ENCODE measurements around the gene SARDH.

SARDH gene

DNA sequence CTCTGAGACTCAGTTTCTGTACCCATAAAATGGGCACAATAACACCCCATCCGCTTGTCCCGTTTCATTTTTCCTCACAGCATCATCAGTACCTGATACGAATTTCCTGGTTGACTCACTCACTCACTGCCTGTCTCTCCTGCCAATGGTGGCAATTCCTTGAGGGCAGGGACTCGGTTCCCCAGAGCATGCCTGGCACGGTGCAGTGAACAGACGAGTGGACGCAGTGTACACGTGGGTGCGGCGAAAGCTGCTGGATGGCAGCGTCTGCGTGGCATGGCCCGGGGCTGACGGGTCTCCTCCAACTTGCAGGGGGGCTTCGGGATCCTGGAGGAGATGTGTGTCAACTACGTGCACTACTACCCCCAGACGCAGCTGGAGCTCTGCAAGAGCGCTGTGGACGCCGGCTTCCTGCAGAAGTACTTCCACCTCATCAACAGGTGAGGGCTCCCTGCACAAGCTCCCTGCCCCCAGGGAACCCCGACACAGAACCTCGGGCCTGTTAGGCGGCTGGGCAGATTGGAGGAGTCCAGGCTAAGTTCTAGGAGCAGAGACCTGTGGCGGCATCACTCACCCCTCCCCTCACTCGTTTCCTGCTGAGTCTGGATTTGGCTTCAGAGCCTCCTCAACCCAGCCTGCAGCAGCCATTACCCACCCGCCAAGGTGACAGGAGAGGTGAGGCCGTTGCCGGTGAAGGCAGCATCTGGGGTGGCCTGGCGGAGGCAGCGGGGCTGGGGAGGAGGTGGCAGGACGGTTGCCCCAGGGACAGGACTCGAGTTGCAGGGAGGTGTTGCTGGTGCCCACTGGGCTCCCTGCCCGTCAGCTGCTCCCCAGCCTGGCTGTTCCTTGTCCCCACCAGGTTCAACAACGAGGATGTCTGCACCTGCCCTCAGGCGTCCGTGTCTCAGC, 81.7 kb downstream of the SARDH start:
- no peaks in the 10 kb centered on the region for H3K36me3 Mint-ChIP-seq (ENCODE audit: low read depth)
- H3K4me3 Mint-ChIP-seq = no peak overlapping the region
- H3K27ac Mint-ChIP-seq = no peak overlapping the region
- peaks cover 20% of the 10 kb centered on the region for H3K4me1 Mint-ChIP-seq
- peaks cover 76% of the 10 kb centered on the region for H3K27me3 Mint-ChIP-seq (ENCODE audit: low read depth)
- TF ChIP-seq, protein P1, sequence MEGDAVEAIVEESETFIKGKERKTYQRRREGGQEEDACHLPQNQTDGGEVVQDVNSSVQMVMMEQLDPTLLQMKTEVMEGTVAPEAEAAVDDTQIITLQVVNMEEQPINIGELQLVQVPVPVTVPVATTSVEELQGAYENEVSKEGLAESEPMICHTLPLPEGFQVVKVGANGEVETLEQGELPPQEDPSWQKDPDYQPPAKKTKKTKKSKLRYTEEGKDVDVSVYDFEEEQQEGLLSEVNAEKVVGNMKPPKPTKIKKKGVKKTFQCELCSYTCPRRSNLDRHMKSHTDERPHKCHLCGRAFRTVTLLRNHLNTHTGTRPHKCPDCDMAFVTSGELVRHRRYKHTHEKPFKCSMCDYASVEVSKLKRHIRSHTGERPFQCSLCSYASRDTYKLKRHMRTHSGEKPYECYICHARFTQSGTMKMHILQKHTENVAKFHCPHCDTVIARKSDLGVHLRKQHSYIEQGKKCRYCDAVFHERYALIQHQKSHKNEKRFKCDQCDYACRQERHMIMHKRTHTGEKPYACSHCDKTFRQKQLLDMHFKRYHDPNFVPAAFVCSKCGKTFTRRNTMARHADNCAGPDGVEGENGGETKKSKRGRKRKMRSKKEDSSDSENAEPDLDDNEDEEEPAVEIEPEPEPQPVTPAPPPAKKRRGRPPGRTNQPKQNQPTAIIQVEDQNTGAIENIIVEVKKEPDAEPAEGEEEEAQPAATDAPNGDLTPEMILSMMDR (IDR thresholded peaks at IDR 0.05; ENCODE audit: unreplicated experiment in 3 of 3) = no peak
- H3K9me3 Mint-ChIP-seq = no peaks in the 10 kb centered on the region

DNA sequence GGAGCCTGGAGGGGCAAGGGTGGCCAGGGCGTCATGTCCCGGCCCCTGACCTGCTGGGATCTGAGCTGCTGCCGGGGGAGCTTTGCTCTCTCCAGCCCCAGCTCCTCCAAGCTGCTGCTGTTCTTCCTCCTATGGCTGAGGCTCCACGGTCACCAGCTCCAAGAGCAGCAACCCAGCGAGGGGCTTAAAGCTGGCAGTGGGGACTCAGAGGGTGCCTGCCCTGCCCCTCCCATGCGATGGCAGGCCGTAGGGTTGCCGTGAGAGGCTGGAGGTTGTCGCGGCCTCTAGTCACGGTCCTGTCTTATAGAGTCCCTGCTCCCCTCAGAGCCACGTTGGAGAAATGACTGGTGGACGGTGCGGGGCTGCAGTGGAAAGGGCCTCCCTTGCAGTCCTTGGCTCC, 82.5 kb downstream of the SARDH start:
- TF ChIP-seq, protein P1 (IDR thresholded peaks at IDR 0.05; ENCODE audit: unreplicated experiment in 3 of 3) = no peak
- no peak overlapping the region for H3K4me3 Mint-ChIP-seq
- peaks cover 20% of the 10 kb centered on the region for H3K4me1 Mint-ChIP-seq
- peaks cover 71% of the 10 kb centered on the region for H3K27me3 Mint-ChIP-seq (ENCODE audit: low read depth)
- no peaks in the 10 kb centered on the region for H3K36me3 Mint-ChIP-seq (ENCODE audit: low read depth)
- no peaks in the 10 kb centered on the region for H3K9me3 Mint-ChIP-seq
- H3K27ac Mint-ChIP-seq = no peak overlapping the region

DNA sequence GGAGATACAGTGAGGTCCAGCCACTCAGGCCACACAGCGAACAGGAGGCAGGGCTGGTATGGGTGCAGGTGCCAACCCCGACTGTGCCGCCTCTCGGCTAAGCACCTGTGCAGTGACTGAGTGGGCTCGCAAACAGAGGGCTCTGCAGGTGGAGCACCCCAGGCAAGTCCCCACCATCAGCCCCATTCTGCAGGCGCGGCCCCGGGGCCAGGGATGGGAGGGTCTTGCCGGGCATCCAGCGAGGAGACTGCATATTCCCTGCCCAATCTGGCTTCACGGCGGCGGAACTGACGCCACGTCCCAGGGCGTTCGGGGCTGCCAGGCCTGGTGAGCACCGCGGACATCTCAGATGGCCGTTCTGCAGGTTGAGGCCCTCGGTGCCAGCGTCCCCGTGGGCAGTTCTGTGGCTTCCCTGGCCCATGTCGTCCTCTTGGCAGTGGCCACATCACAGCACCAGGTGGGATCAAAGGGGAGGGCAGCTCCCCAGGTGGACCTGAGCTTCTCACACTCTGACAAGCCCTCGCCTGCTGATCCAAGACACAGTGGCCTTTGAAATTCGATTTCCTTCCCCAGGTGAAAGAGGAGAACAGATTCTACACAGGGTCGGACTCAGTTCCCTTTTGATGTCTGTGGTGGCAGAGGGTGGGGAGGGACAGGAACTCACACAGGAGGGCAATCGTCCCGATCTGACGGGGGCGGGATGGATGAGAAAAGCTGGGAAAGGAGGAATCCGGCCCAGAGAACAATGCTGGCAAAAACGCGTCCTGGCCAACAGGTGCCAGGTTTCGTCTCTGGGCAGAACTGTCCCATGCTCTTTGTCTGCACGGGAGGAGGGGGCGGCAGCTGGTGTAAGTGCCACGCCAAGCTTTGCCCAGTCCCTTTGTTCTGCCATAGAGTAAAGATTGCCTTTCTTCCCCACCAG, 83.2 kb downstream of the SARDH start:
- no peaks in the 10 kb centered on the region for H3K9me3 Mint-ChIP-seq
- TF ChIP-seq, protein P1 (IDR thresholded peaks at IDR 0.05; ENCODE audit: unreplicated experiment in 3 of 3) = no peak

DNA sequence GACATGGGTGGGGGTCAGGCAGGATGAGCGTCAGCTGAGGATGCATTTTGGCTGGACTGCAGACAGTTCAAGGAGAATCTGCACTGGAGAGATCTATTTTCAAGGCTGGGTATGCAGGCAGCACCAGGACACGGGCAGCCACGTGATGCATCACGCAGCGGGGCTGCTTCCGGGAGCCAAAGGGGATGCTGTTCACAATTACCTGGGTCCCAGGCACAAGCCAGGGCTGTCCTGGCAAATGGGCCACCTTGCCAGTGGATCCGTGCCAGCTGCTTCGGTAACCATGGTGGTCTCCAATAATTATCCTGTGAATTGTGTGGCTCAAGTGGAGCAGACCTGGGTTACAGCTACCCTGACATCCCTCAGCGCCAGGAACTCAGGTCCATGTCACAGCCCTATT, 84.5 kb downstream of the SARDH start:
- peaks cover 10% of the 10 kb centered on the region for H3K4me1 Mint-ChIP-seq
- TF ChIP-seq, protein P1 (IDR thresholded peaks at IDR 0.05; ENCODE audit: unreplicated experiment in 3 of 3) = no peak
- no peaks in the 10 kb centered on the region for H3K36me3 Mint-ChIP-seq (ENCODE audit: low read depth)
- no peak overlapping the region for H3K27ac Mint-ChIP-seq
- H3K4me3 Mint-ChIP-seq = no peak overlapping the region
- peaks cover 59% of the 10 kb centered on the region for H3K27me3 Mint-ChIP-seq (ENCODE audit: low read depth)
- H3K9me3 Mint-ChIP-seq = no peaks in the 10 kb centered on the region

More for the DNA sequence above, 83.2 kb downstream of the SARDH start:
- peaks cover 65% of the 10 kb centered on the region for H3K27me3 Mint-ChIP-seq (ENCODE audit: low read depth)
- peaks cover 20% of the 10 kb centered on the region for H3K4me1 Mint-ChIP-seq
- no peaks in the 10 kb centered on the region for H3K36me3 Mint-ChIP-seq (ENCODE audit: low read depth)
- no peak overlapping the region for H3K27ac Mint-ChIP-seq
- no peak overlapping the region for H3K4me3 Mint-ChIP-seq

DNA sequence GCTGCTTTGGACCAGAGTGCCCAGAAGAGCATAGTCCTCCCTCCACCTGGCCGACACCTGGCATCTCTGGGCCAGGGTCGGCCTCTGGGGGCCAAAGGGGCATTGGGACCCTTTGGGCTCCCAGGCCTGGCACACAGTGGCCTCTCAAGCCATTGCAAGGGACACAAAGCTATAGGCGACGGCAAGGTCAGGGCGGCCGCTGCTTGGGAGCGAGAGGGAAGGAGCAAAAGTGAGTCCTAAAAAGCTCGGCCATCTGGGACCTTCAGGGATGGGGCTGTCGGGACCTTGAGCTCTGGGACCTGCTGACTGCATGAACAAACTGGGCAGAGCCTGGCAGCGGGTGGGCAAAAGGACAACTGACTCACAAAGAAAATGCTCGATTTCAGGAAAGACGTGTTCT, 88.1 kb downstream of the SARDH start:
- Mint-ChIP-seq H3K4me3 (no peak overlapping the region), H3K36me3 (ENCODE audit: low read depth) (no peaks in the 10 kb centered on the region), H3K27ac (no peak overlapping the region), H3K27me3 (ENCODE audit: low read depth) (peaks cover 39% of the 10 kb centered on the region), H3K4me1 (no peaks in the 10 kb centered on the region), H3K9me3 (no peaks in the 10 kb centered on the region)
- TF ChIP-seq, protein P1 (IDR thresholded peaks at IDR 0.05; ENCODE audit: unreplicated experiment in 3 of 3) = no peak
